SK-N-SH treated with all-trans-retinoic acid at 6 μM for 48 hours (cell line): ENCODE data around the gene PLCB1.

Experiments
- ATAC-seq: fragments of 200-7000 bp; cut with Tn5 transposase; 3 replicates; pipeline ENCODE4 v1.9.1; 2020; ENCODE audit warnings: mild to moderate bottlenecking, moderate library complexity
- ARNTL ChIP-seq: fragments of 450-650 bp; formaldehyde crosslinking; IDR thresholded peaks from 2 replicates; pipeline ENCODE4 v1.5.0; 2020; ENCODE audit warnings: low read depth, mild to moderate bottlenecking, moderate library complexity, borderline replicate concordance
- BACH2 ChIP-seq: fragments of 250-450 bp; sonication (Bioruptor Pico); IDR thresholded peaks from 2 replicates; pipeline ENCODE4 v1.9.0; 2021; ENCODE audit warnings: mild to moderate bottlenecking, borderline replicate concordance
- CSDC2 ChIP-seq: fragments of 250-450 bp; sonication (Bioruptor Pico); IDR thresholded peaks from 2 replicates; pipeline ENCODE4 v1.5.0; 2020; ENCODE audit warnings: mild to moderate bottlenecking, moderate library complexity
- ESRRG ChIP-seq: fragments of 250-450 bp; sonication (Bioruptor Pico); IDR thresholded peaks from 2 replicates; pipeline ENCODE4 v1.6.1; 2021; ENCODE audit warnings: mild to moderate bottlenecking
- GLIS3 ChIP-seq: fragments of 250-450 bp; sonication (Bioruptor Pico); IDR thresholded peaks from 2 replicates; pipeline ENCODE4 v1.5.0; 2020; ENCODE audit warnings: mild to moderate bottlenecking, moderate library complexity
- ISL1 ChIP-seq: fragments of 250-450 bp; sonication (Bioruptor Pico); IDR thresholded peaks from 2 replicates; pipeline ENCODE4 v2.1.2; 2022; ENCODE audit warnings: mild to moderate bottlenecking, moderate library complexity
- PPARA ChIP-seq: fragments of 250-450 bp; sonication (Bioruptor Pico); IDR thresholded peaks from 2 replicates; pipeline ENCODE4 v1.5.0; 2020; ENCODE audit warnings: mild to moderate bottlenecking, borderline replicate concordance
- RARB ChIP-seq: fragments of 250-450 bp; sonication (Bioruptor Pico); IDR thresholded peaks from 2 replicates; pipeline ENCODE4 v1.8.0; 2021; ENCODE audit warnings: mild to moderate bottlenecking, moderate library complexity
- SNAI2 ChIP-seq: fragments of 250-450 bp; sonication (Bioruptor Pico); IDR thresholded peaks from 2 replicates; pipeline ENCODE4 v1.5.0; 2020; ENCODE audit warnings: mild to moderate bottlenecking, moderate library complexity
- TCF4 ChIP-seq: fragments of 250-450 bp; sonication (Bioruptor Pico); IDR thresholded peaks from 2 replicates; pipeline ENCODE4 v1.8.0; 2021; ENCODE audit warnings: mild to moderate bottlenecking, moderate library complexity, borderline replicate concordance
- TOX ChIP-seq: fragments of 250-450 bp; sonication (Bioruptor Pico); IDR thresholded peaks from 2 replicates; pipeline ENCODE4 v1.8.0; 2021; ENCODE audit warnings: mild to moderate bottlenecking, moderate library complexity, borderline replicate concordance
- ZFP30 ChIP-seq: fragments of 450-650 bp; formaldehyde crosslinking; IDR thresholded peaks from 2 replicates; pipeline ENCODE4 v1.5.0; 2022; ENCODE audit warnings: mild to moderate bottlenecking, moderate library complexity
- ZNF565 ChIP-seq: fragments of 450-650 bp; formaldehyde crosslinking; conservative IDR thresholded peaks from 2 replicates; pipeline ENCODE4 v1.5.0; 2020; ENCODE audit warnings: low read depth, mild to moderate bottlenecking, moderate library complexity
- ZNF70 ChIP-seq: fragments of 450-650 bp; formaldehyde crosslinking; IDR thresholded peaks from 2 replicates; pipeline ENCODE4 v1.5.0; 2020; ENCODE audit warnings: mild to moderate bottlenecking, moderate library complexity
- ZNF8 ChIP-seq: fragments of 450-650 bp; formaldehyde crosslinking; IDR thresholded peaks from 2 replicates; pipeline ENCODE4 v1.5.0; 2020; ENCODE audit warnings: mild to moderate bottlenecking, moderate library complexity
- TF ChIP-seq, protein P1 (sequence below): fragments of 250-450 bp; sonication (Bioruptor Pico); IDR thresholded peaks from 2 replicates; pipeline ENCODE4 v1.5.0; 2020; ENCODE audit warnings: mild to moderate bottlenecking, moderate library complexity
- TF ChIP-seq, protein P2 (sequence below): fragments of 250-450 bp; sonication (Bioruptor Pico); IDR thresholded peaks from 2 replicates; pipeline ENCODE4 v1.5.1; 2020; ENCODE audit warnings: low read depth, mild to moderate bottlenecking, moderate library complexity
- TF ChIP-seq, protein P3 (sequence below): fragments of 250-450 bp; sonication (Bioruptor Pico); IDR thresholded peaks from 2 replicates; pipeline ENCODE4 v1.8.0; 2021; ENCODE audit warnings: low read depth, mild to moderate bottlenecking, moderate library complexity, borderline replicate concordance
- TF ChIP-seq, protein P4 (sequence below): fragments of 250-450 bp; sonication (Bioruptor Pico); IDR thresholded peaks from 2 replicates; pipeline ENCODE4 v1.8.0; 2020; ENCODE audit warnings: mild to moderate bottlenecking, moderate library complexity, borderline replicate concordance
- TF ChIP-seq, protein P5 (sequence below): fragments of 250-450 bp; sonication (Bioruptor Pico); IDR thresholded peaks from 2 replicates; pipeline ENCODE4 v1.5.1; 2021; ENCODE audit warnings: mild to moderate bottlenecking, moderate library complexity

Gene PLCB1

DNA sequence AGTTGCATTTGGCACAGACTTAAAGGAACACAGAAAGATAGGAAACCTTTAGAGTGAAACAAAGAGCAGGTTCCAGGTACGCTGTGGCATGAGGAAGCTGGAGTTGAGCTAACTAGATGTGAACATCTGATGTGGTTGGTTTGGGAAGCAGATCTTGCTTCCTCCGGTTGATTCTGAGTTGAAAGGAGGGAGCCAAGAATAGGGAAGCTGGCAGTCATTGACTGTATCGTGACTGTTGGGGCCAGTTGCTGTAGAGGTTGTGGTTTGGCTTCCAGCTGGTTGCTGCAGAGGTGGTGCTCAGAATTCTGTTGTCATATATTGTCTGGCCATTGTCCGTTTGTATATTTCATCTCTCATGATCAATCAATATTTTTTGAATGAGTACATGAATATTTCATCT lies 325.9 kb downstream of the PLCB1 start:
- TF ChIP-seq, protein P1, sequence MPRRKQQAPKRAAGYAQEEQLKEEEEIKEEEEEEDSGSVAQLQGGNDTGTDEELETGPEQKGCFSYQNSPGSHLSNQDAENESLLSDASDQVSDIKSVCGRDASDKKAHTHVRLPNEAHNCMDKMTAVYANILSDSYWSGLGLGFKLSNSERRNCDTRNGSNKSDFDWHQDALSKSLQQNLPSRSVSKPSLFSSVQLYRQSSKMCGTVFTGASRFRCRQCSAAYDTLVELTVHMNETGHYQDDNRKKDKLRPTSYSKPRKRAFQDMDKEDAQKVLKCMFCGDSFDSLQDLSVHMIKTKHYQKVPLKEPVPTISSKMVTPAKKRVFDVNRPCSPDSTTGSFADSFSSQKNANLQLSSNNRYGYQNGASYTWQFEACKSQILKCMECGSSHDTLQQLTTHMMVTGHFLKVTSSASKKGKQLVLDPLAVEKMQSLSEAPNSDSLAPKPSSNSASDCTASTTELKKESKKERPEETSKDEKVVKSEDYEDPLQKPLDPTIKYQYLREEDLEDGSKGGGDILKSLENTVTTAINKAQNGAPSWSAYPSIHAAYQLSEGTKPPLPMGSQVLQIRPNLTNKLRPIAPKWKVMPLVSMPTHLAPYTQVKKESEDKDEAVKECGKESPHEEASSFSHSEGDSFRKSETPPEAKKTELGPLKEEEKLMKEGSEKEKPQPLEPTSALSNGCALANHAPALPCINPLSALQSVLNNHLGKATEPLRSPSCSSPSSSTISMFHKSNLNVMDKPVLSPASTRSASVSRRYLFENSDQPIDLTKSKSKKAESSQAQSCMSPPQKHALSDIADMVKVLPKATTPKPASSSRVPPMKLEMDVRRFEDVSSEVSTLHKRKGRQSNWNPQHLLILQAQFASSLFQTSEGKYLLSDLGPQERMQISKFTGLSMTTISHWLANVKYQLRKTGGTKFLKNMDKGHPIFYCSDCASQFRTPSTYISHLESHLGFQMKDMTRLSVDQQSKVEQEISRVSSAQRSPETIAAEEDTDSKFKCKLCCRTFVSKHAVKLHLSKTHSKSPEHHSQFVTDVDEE (CRISPR knock-in tag), result no peak
- TF ChIP-seq, protein P2, sequence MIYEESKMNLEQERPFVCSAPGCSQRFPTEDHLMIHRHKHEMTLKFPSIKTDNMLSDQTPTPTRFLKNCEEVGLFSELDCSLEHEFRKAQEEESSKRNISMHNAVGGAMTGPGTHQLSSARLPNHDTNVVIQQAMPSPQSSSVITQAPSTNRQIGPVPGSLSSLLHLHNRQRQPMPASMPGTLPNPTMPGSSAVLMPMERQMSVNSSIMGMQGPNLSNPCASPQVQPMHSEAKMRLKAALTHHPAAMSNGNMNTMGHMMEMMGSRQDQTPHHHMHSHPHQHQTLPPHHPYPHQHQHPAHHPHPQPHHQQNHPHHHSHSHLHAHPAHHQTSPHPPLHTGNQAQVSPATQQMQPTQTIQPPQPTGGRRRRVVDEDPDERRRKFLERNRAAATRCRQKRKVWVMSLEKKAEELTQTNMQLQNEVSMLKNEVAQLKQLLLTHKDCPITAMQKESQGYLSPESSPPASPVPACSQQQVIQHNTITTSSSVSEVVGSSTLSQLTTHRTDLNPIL (CRISPR knock-in tag), result no peak
- TF ChIP-seq, protein P3, sequence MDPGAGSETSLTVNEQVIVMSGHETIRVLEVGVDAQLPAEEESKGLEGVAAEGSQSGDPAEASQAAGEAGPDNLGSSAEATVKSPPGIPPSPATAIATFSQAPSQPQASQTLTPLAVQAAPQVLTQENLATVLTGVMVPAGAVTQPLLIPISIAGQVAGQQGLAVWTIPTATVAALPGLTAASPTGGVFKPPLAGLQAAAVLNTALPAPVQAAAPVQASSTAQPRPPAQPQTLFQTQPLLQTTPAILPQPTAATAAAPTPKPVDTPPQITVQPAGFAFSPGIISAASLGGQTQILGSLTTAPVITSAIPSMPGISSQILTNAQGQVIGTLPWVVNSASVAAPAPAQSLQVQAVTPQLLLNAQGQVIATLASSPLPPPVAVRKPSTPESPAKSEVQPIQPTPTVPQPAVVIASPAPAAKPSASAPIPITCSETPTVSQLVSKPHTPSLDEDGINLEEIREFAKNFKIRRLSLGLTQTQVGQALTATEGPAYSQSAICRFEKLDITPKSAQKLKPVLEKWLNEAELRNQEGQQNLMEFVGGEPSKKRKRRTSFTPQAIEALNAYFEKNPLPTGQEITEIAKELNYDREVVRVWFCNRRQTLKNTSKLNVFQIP (CRISPR knock-in tag), result no peak
- TF ChIP-seq ISL1 (CRISPR knock-in tag), result no peak
- TF ChIP-seq TCF4 (CRISPR knock-in tag), result no peak
- TF ChIP-seq CSDC2, result no peak
- TF ChIP-seq, protein P4, sequence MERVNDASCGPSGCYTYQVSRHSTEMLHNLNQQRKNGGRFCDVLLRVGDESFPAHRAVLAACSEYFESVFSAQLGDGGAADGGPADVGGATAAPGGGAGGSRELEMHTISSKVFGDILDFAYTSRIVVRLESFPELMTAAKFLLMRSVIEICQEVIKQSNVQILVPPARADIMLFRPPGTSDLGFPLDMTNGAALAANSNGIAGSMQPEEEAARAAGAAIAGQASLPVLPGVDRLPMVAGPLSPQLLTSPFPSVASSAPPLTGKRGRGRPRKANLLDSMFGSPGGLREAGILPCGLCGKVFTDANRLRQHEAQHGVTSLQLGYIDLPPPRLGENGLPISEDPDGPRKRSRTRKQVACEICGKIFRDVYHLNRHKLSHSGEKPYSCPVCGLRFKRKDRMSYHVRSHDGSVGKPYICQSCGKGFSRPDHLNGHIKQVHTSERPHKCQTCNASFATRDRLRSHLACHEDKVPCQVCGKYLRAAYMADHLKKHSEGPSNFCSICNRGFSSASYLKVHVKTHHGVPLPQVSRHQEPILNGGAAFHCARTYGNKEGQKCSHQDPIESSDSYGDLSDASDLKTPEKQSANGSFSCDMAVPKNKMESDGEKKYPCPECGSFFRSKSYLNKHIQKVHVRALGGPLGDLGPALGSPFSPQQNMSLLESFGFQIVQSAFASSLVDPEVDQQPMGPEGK (CRISPR knock-in tag), result no peak
- TF ChIP-seq ZNF8 (CRISPR knock-in tag), result no peak
- no peak for TF ChIP-seq RARB (CRISPR knock-in tag)
- TF ChIP-seq, protein P5, sequence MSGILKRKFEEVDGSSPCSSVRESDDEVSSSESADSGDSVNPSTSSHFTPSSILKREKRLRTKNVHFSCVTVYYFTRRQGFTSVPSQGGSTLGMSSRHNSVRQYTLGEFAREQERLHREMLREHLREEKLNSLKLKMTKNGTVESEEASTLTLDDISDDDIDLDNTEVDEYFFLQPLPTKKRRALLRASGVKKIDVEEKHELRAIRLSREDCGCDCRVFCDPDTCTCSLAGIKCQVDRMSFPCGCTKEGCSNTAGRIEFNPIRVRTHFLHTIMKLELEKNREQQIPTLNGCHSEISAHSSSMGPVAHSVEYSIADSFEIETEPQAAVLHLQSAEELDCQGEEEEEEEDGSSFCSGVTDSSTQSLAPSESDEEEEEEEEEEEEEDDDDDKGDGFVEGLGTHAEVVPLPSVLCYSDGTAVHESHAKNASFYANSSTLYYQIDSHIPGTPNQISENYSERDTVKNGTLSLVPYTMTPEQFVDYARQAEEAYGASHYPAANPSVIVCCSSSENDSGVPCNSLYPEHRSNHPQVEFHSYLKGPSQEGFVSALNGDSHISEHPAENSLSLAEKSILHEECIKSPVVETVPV (CRISPR knock-in tag), result no peak
- no peak for TF ChIP-seq SNAI2
- TF ChIP-seq, all 23 proteins: peak for 0
- no peak for ATAC-seq

DNA sequence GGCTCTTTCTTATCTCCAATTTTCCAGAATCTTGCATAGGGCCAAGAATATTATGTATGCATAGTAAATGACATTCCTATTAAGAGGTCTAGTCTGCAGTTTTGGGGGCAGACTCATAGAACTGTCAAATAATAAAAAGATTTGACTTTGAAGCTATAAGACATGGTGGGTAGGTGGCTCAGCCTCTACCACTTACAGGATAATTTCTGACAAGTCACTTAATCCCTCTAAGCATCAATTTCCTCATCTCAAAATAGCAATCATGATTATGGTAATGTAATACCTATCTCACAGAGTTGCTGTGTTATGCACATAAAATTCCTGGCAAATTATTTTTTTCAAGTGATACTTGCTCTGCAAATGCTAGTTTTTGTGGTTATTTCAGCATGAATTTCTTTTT lies 329.1 kb downstream of the PLCB1 start:
- TF ChIP-seq ZFP30, result no peak
- TF ChIP-seq TOX, result no peak
- TF ChIP-seq, protein P4 (CRISPR knock-in tag), result no peak
- no peak for TF ChIP-seq GLIS3 (CRISPR knock-in tag)
- TF ChIP-seq ZNF565 (CRISPR knock-in tag), result no peak
- TF ChIP-seq CSDC2, result no peak
- no peak for TF ChIP-seq BACH2 (CRISPR knock-in tag)
- no peak for TF ChIP-seq PPARA (CRISPR knock-in tag)
- TF ChIP-seq ZNF8 (CRISPR knock-in tag), result no peak
- no peak for TF ChIP-seq ZNF70 (CRISPR knock-in tag)
- TF ChIP-seq ESRRG (CRISPR knock-in tag), result no peak
- TF ChIP-seq, protein P1 (CRISPR knock-in tag), result no peak
- TF ChIP-seq, protein P5 (CRISPR knock-in tag), result no peak
- TF ChIP-seq SNAI2, result no peak
- no peak for TF ChIP-seq ARNTL (CRISPR knock-in tag)
- ATAC-seq, result no peak
